IMR-90 (cell line): ENCODE data around the gene LAPTM5.

Experiments used
- CEBPB ChIP-seq: IDR thresholded peaks from 2 replicates; pipeline ENCODE4 v1.6.1; 2012; ENCODE audit warnings: low read depth, low read length, improper control_type of control experiment
- MXI1 ChIP-seq: IDR thresholded peaks from 2 replicates; pipeline ENCODE4 v1.6.1; 2012; ENCODE audit warnings: low read depth, mild to moderate bottlenecking, low read length, moderate library complexity, borderline replicate concordance
- POLR2A ChIP-seq: IDR thresholded peaks from 2 replicates; pipeline ENCODE4 v1.6.1; 2012; ENCODE audit warnings: mild to moderate bottlenecking, low read depth, low read length
- RCOR1 ChIP-seq: IDR thresholded peaks from 2 replicates; pipeline ENCODE4 v1.6.1; 2012; ENCODE audit warnings: mild to moderate bottlenecking, low read length, improper control_type of control experiment; ENCODE audit not compliant: insufficient replicate concordance
- RFX5 ChIP-seq: IDR thresholded peaks from 2 replicates; pipeline ENCODE4 v1.8.0; 2012; ENCODE audit warnings: low read depth, mild to moderate bottlenecking, low read length, moderate library complexity
- SMC3 ChIP-seq: fragments of 150-350 bp; IDR thresholded peaks from 2 replicates; pipeline ENCODE4 v1.6.1; 2016; ENCODE audit warnings: low read depth, mild to moderate bottlenecking, antibody characterized with exemption, low read length, moderate library complexity
- TF ChIP-seq, protein P1 (sequence below): conservative IDR thresholded peaks from 2 replicates; pipeline ENCODE4 v1.5.1; 2012; ENCODE audit warnings: mild to moderate bottlenecking, low read depth, low read length, improper control_type of control experiment
- TF ChIP-seq, protein P2 (sequence below): fragments of 150-350 bp; IDR thresholded peaks from 2 replicates; pipeline ENCODE4 v1.6.1; 2017; ENCODE audit warnings: mild to moderate bottlenecking, antibody characterized with exemption, low read length, low read depth
- TF ChIP-seq, protein P3 (sequence below): fragments of 150-350 bp; IDR thresholded peaks from 2 replicates; pipeline ENCODE4 v1.6.1; 2016; ENCODE audit warnings: low read depth, mild to moderate bottlenecking, low read length, moderate library complexity, borderline replicate concordance

DNA sequence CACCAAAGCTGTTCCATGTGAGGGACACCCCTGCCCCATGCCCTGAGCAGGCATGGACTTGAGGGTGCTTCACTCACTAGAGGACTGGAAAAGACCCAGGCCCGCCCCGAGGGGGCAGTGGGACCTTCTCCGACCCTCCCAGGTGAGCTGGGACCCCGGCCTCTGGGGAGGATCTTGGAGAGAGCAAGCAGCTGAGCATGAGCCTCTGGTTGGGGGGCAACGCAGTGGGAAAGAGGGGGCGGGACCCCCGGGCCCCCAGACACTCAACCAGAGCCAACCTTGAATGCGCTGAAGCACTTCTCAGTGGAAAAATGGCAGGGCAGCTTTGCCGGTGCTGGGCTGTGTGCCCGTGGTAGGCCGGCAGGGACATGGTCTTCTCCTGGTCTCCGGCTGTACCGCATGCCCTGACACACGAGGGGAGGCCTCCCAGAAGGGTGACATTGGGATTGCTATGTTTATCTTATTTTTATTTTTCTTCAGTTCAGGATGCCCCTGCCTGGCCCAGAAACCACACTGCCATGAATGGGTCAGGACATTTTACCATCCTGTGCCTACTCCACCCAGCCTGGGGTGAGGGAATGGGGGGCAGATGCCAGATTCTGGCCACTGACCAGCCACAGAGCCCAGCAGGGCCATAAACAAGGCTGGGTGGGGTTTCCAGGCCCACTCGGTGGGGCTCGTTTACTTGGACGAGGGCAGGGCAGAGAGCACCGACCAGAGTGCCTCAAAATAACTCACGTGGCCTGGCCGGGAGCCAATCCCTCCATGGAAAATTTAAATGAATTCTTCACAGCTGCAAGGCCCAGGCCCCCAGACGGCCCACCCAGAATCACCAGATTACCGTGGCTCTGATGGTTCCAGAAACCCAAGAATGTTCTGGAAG, 17.2 kb upstream of the LAPTM5 start:
- TF ChIP-seq, protein P1, sequence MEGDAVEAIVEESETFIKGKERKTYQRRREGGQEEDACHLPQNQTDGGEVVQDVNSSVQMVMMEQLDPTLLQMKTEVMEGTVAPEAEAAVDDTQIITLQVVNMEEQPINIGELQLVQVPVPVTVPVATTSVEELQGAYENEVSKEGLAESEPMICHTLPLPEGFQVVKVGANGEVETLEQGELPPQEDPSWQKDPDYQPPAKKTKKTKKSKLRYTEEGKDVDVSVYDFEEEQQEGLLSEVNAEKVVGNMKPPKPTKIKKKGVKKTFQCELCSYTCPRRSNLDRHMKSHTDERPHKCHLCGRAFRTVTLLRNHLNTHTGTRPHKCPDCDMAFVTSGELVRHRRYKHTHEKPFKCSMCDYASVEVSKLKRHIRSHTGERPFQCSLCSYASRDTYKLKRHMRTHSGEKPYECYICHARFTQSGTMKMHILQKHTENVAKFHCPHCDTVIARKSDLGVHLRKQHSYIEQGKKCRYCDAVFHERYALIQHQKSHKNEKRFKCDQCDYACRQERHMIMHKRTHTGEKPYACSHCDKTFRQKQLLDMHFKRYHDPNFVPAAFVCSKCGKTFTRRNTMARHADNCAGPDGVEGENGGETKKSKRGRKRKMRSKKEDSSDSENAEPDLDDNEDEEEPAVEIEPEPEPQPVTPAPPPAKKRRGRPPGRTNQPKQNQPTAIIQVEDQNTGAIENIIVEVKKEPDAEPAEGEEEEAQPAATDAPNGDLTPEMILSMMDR: no peak
- TF ChIP-seq, protein P2, sequence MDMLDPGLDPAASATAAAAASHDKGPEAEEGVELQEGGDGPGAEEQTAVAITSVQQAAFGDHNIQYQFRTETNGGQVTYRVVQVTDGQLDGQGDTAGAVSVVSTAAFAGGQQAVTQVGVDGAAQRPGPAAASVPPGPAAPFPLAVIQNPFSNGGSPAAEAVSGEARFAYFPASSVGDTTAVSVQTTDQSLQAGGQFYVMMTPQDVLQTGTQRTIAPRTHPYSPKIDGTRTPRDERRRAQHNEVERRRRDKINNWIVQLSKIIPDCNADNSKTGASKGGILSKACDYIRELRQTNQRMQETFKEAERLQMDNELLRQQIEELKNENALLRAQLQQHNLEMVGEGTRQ: no peak
- no peak for TF ChIP-seq POLR2A
- TF ChIP-seq, protein P3, sequence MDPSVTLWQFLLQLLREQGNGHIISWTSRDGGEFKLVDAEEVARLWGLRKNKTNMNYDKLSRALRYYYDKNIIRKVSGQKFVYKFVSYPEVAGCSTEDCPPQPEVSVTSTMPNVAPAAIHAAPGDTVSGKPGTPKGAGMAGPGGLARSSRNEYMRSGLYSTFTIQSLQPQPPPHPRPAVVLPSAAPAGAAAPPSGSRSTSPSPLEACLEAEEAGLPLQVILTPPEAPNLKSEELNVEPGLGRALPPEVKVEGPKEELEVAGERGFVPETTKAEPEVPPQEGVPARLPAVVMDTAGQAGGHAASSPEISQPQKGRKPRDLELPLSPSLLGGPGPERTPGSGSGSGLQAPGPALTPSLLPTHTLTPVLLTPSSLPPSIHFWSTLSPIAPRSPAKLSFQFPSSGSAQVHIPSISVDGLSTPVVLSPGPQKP: no peak
- TF ChIP-seq CEBPB: no peak
- TF ChIP-seq RCOR1: no peak
- TF ChIP-seq SMC3: no peak
- no peak for TF ChIP-seq RFX5
- TF ChIP-seq MXI1: no peak
